Epithelial cell of proximal tubule (primary cell): ENCODE measurements around the gene SLC45A1. TPM values are rescaled to one million over a fixed set of nuclear protein-coding genes. Genes with fewer than 3 reads are reported as not detected.

ENCODE experiments used
- DNase-seq: peaks from one replicate; pipeline ENCODE4 v3.0.0-alpha.2; 2011; ENCODE audit warnings: low read depth
- H3K4me3 ChIP-seq: 2 replicates; pipeline ENCODE4 v1.5.1; 2011; ENCODE audit warnings: low read depth, mild to moderate bottlenecking, low read length
- CTCF ChIP-seq: conservative IDR thresholded peaks from 2 replicates; pipeline ENCODE4 v1.5.1; 2012; ENCODE audit warnings: low read depth, mild to moderate bottlenecking, low read length
- total RNA-seq: library from RNA; depleted of rRNA; stranded (reverse); fragments of >200 nt; gene quantifications from 2 replicates; pipeline ENCODE4 v1.2.3, GENCODE V29; 2015

SLC45A1 gene
- total RNA-seq, 1 donor from 2014 or later = 0.63 TPM

GRCh38 chr1:8354038-8354437, 36.1 kb downstream of the SLC45A1 start:
- no peak overlapping the region for H3K4me3 ChIP-seq
- no peak for DNase-seq
- TF ChIP-seq CTCF = no peak

- DNase-seq = no peak
- no peak for TF ChIP-seq CTCF
Observed at GRCh38 chr1:8355439-8356255, 37.7 kb downstream of the SLC45A1 start.

GRCh38 chr1:8356256-8357209, 38.6 kb downstream of the SLC45A1 start:
- H3K4me3 ChIP-seq = no peak overlapping the region
- no peak for DNase-seq
- TF ChIP-seq CTCF = no peak

More at GRCh38 chr1:8355439-8356255, 37.7 kb downstream of the SLC45A1 start:
- H3K4me3 ChIP-seq = no peak overlapping the region

- no peak overlapping the region for H3K4me3 ChIP-seq
- no peak for TF ChIP-seq CTCF
- DNase-seq = no peak
Observed at GRCh38 chr1:8357329-8358101, 39.6 kb downstream of the SLC45A1 start.

GRCh38 chr1:8358241-8358896, 40.5 kb downstream of the SLC45A1 start:
- no peak for TF ChIP-seq CTCF
- no peak for DNase-seq
- H3K4me3 ChIP-seq = no peak overlapping the region
